ENCODE data around the gene GMPS. TPM values are rescaled to one million over a fixed set of nuclear protein-coding genes. Genes with fewer than 3 reads are reported as not detected.

GMPS gene
- total and polyA plus RNA-seq, 10 of the 15 experiments (the other 5 are each of a cell fraction or from before 2014, with no cell fraction given) = 33.2 to 143 (median 79.0) TPM

DNA sequence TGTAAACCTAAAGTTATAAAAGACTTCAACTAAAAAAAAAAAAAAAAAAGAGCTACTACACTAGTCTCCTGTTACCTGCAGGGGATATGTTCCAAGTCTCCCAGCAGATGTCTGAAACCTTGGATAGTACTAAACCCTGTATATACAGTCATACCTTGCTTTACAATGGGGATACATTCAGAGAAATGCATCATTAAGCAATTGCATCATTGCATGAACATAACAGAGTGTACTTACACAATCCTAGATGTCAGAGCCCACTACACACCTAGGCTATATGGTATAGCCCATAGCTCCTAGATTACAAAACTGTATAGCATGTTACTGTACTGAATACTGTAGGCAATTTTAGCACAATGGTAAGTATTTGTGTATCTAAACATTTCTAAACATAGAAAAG lies 119.1 kb downstream of the GMPS start:
- in situ Hi-C loops (cut with MboI) (no loop called here), intact Hi-C loops (cut with micrococcal nuclease; ENCODE audit: unreplicated experiment) (no loop called here)
- no peak overlapping the region for H3K4me3 ChIP-seq
- no TSS peak for BruUV-seq (replicated peaks)
- H3K27ac ChIP-seq (ENCODE audit: control insufficient read depth, insufficient read depth) = no peak overlapping the region
- no peaks in the 10 kb centered on the region for H3K36me3 ChIP-seq (ENCODE audit: control insufficient read depth in 2 of 2, insufficient read depth in 2 of 2, low read length in 1 of 2)
- RAD21 ChIA-PET (ENCODE audit: unreplicated experiment) = no interaction called here
- TF ChIP-seq ELK1 (IDR thresholded peaks at IDR 0.05; ENCODE audit: low read depth, low read length) = no peak
- no peak for TF ChIP-seq BRCA1 (IDR thresholded peaks at IDR 0.05; ENCODE audit: low read depth, low read length)
- no peak overlapping the region for H3K4me2 ChIP-seq (ENCODE audit: control insufficient read depth, insufficient read depth)
- H3K4me1 ChIP-seq (ENCODE audit: control insufficient read depth, insufficient read depth, low read length) = no peaks in the 10 kb centered on the region
- H3K9me3 ChIP-seq (replicated peaks; ENCODE audit: control insufficient read depth, insufficient read depth, low read length) = no peaks in the 10 kb centered on the region
- CTCF ChIA-PET = no interaction called here
- no peaks in the 10 kb centered on the region for H3K27me3 ChIP-seq (replicated peaks in 1 of 2; ENCODE audit: control insufficient read depth in 2 of 2, insufficient read depth in 2 of 2, low read length in 1 of 2)
- no peaks in the 10 kb centered on the region; the same call in 1 of the 2 replicates for H4K20me1 ChIP-seq (ENCODE audit: control insufficient read depth, insufficient read depth)
- FAIRE-seq (no peak), DNase-seq (ENCODE audit: low read depth, low spot score) (no peak), ATAC-seq (no peak)
- H3K9ac ChIP-seq (ENCODE audit: control insufficient read depth, insufficient read depth, low read length) = no peak overlapping the region
- POLR2A ChIA-PET = interaction anchor here (0.6 kb wide), 1 partner anchor 574 kb away, joined by 5 read pairs; no protein-coding TSS in a partner anchor
- SMC1A ChIA-PET (ENCODE audit: uncharacterized antibody, unreplicated experiment) = no interaction called here
- no peaks in the 10 kb centered on the region for H3K79me2 ChIP-seq (ENCODE audit: control insufficient read depth, insufficient read depth, low read length)
- no peak overlapping the region for H2AFZ ChIP-seq (ENCODE audit: control insufficient read depth, low read depth, low read length)

DNA sequence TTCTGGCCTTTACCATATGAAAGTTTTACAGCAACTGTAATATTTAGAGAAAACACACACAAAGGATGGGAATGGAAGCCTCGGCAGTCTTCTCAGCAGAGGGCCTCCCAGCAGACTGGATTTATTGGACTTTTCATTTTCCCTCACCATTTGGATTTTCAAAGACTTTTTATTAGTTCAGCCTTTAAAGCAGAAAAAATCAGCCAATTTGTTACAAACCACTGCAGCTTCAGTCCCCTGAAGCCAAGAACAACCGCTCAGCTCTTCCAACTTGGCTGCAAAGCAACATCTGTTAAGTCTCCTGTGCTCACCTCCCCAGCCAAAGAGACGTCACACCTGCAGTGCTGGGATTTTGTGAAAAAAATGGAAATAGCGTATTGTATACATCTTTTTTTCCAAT lies 120.8 kb downstream of the GMPS start:
- TF ChIP-seq HSF1 (IDR thresholded peaks at IDR 0.05; ENCODE audit: low read depth, low read length) = no peak
- TF ChIP-seq MTA2 (IDR thresholded peaks at IDR 0.05; ENCODE audit: low read depth) = no peak
- no peak for TF ChIP-seq CHD2 (IDR thresholded peaks at IDR 0.05; ENCODE audit: borderline replicate concordance, low read depth, low read length)
- no peak for TF ChIP-seq PBX3 (IDR thresholded peaks at IDR 0.05; ENCODE audit: insufficient replicate concordance, low read depth, low read length)
- TF ChIP-seq, protein P1, sequence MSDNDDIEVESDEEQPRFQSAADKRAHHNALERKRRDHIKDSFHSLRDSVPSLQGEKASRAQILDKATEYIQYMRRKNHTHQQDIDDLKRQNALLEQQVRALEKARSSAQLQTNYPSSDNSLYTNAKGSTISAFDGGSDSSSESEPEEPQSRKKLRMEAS (IDR thresholded peaks at IDR 0.05; ENCODE audit: low read depth, low read length) = no peak
- H3K36me3 ChIP-seq (ENCODE audit: control insufficient read depth in 2 of 2, insufficient read depth in 2 of 2, low read length in 1 of 2) = no peaks in the 10 kb centered on the region
- no peak overlapping the region for H3K4me3 ChIP-seq
- no peaks in the 10 kb centered on the region; the same call in 1 of the 2 replicates for H4K20me1 ChIP-seq (ENCODE audit: control insufficient read depth, insufficient read depth)
- intact Hi-C loops (cut with micrococcal nuclease; ENCODE audit: unreplicated experiment) = no loop called here
- in situ Hi-C loops (cut with MboI) = no loop called here
- no peaks in the 10 kb centered on the region for H3K4me1 ChIP-seq (ENCODE audit: control insufficient read depth, insufficient read depth, low read length)
- H3K79me2 ChIP-seq (ENCODE audit: control insufficient read depth, insufficient read depth, low read length) = no peaks in the 10 kb centered on the region
- DNase-seq (ENCODE audit: low read depth, low spot score) (no peak), ATAC-seq (no peak), FAIRE-seq (no peak)
- no peaks in the 10 kb centered on the region for H3K27me3 ChIP-seq (replicated peaks in 1 of 2; ENCODE audit: control insufficient read depth in 2 of 2, insufficient read depth in 2 of 2, low read length in 1 of 2)
- RAD21 ChIA-PET (ENCODE audit: unreplicated experiment) = interaction anchor here (1.0 kb wide), 1 partner anchor 144 kb away, joined by 3 read pairs; no protein-coding TSS in a partner anchor
- CTCF ChIA-PET = no interaction called here
- SMC1A ChIA-PET (ENCODE audit: uncharacterized antibody, unreplicated experiment) = no interaction called here
- H3K4me2 ChIP-seq (ENCODE audit: control insufficient read depth, insufficient read depth) = no peak overlapping the region
- POLR2A ChIA-PET = no interaction called here
- H3K27ac ChIP-seq (ENCODE audit: control insufficient read depth, insufficient read depth) = no peak overlapping the region
- WGBS (ENCODE audit: insufficient coverage, insufficient replicate concordance, low lambda C conversion rate, missing lambda C conversion rate) = 48% methylated on average over 4 of the region's 4 CpGs
- no peak overlapping the region for H2AFZ ChIP-seq (ENCODE audit: control insufficient read depth, low read depth, low read length)
- no peak overlapping the region for H3K9ac ChIP-seq (ENCODE audit: control insufficient read depth, insufficient read depth, low read length)
- no peaks in the 10 kb centered on the region for H3K9me3 ChIP-seq (replicated peaks; ENCODE audit: control insufficient read depth, insufficient read depth, low read length)
- no TSS peak for BruUV-seq (replicated peaks)

Data from GM12878 (cell line).